ENCODE measurements around the gene CASP2. TPM values are rescaled to one million over a fixed set of nuclear protein-coding genes. Genes with fewer than 3 reads are reported as not detected.

The CASP2 gene
- total and polyA plus RNA-seq, 2 of the 13 experiments (the other 11 are each of a cell fraction or from before 2014, with no cell fraction given), result 10.2 to 13.7 TPM

- ChIA-PET POLR2A (interaction anchor here (1.2 to 2.0 kb wide), 2 partner anchors 19 kb away, joined by 7 read pairs; partner anchors contain the start of gene GSTK1), CTCF (ENCODE audit: low intra/inter-chr PET ratio, low total read pairs) (no interaction called here)
- Histone ChIP-seq H3K4me3 (replicated peaks in 1 of 3; ENCODE audit: insufficient read depth in 1 of 3, low read depth in 2 of 3, low read length in 3 of 3) (no peak overlapping the region), H3K9ac (ENCODE audit: insufficient read depth, low read depth, low read length) (no peak overlapping the region), H3K4me2 (ENCODE audit: low read depth, low read length) (0 out of 2 replicates have a peak overlapping the region, but pooled peaks have one; percentile 30), H3K36me3 (replicated peaks in 1 of 2; ENCODE audit: control insufficient read depth in 1 of 2, insufficient read depth in 2 of 2, low read length in 2 of 2) (no peaks in the 10 kb centered on the region), H3K9me3 (ENCODE audit: low read length) (no peaks in the 10 kb centered on the region), H3K27ac (ENCODE audit: extremely low read length, insufficient read depth, low read length) (no peak overlapping the region), H3K27me3 (ENCODE audit: control insufficient read depth in 1 of 2, insufficient read depth in 2 of 2, low read length in 2 of 2) (no peaks in the 10 kb centered on the region), H4K20me1 (ENCODE audit: insufficient read depth, low read length) (no peaks in the 10 kb centered on the region), H2AFZ (ENCODE audit: low read length) (no peak overlapping the region), H3K79me2 (ENCODE audit: insufficient read depth, low read length) (no peaks in the 10 kb centered on the region), H3K4me1 (ENCODE audit: insufficient read depth, low read length) (peaks cover 38% of the 10 kb centered on the region)
- in situ Hi-C loops (cut with HindIII; ENCODE audit: extremely low pct_ligation_motif_present, low pct_unique_long_range_greater_than_20kb) (loop anchor here (5.0 kb wide), 1 partner anchor 58 kb away; no protein-coding TSS in a partner anchor), intact Hi-C loops (cut with micrococcal nuclease; ENCODE audit: unreplicated experiment) (no loop called here)
- no peak for FAIRE-seq
- ATAC-seq, result no peak
- no peak for DNase-seq (ENCODE audit: low spot score)
- BruUV-seq (replicated peaks), result no TSS peak
- WGBS (ENCODE audit: low lambda C conversion rate), result 4% methylated on average over 1 of the region's 1 CpG
- TF ChIP-seq DMTF1 (CRISPR knock-in tag; IDR thresholded peaks at IDR 0.05) (no peak), ZNF704 (CRISPR knock-in tag; IDR thresholded peaks at IDR 0.05; ENCODE audit: borderline replicate concordance) (no peak), DRAP1 (CRISPR knock-in tag; IDR thresholded peaks at IDR 0.05) (no peak), ZNF614 (CRISPR knock-in tag; IDR thresholded peaks at IDR 0.05; ENCODE audit: borderline replicate concordance) (no peak), IRF1 (CRISPR knock-in tag; IDR thresholded peaks at IDR 0.05; ENCODE audit: low read depth) (no peak), PCBP1 (IDR thresholded peaks at IDR 0.05; ENCODE audit: borderline replicate concordance, low read depth, low read length) (no peak), ZNF503 (CRISPR knock-in tag; IDR thresholded peaks at IDR 0.05) (no peak), MTA1 (CRISPR knock-in tag; IDR thresholded peaks at IDR 0.05; ENCODE audit: borderline replicate concordance) (no peak), ZNF281 (CRISPR knock-in tag; IDR thresholded peaks at IDR 0.05; ENCODE audit: borderline replicate concordance) (no peak), SRSF4 (IDR thresholded peaks at IDR 0.05; ENCODE audit: low read depth, low read length, poor library complexity, severe bottlenecking) (no peak), ZNF839 (CRISPR knock-in tag; IDR thresholded peaks at IDR 0.05; ENCODE audit: borderline replicate concordance) (no peak), MNT (IDR thresholded peaks at IDR 0.05) (no peak)
Measured at GRCh38 chr7:143244321-143244720, 43.8 kb upstream of the CASP2 start.
